Measurements from ENCODE around the gene TUBB2B. TPM values are rescaled to one million over a fixed set of nuclear protein-coding genes. Genes with fewer than 3 reads are reported as not detected.

Gene TUBB2B
- total and polyA plus RNA-seq, 12 donors, result 0.28 to 3.6 (median 0.94) TPM

DNA sequence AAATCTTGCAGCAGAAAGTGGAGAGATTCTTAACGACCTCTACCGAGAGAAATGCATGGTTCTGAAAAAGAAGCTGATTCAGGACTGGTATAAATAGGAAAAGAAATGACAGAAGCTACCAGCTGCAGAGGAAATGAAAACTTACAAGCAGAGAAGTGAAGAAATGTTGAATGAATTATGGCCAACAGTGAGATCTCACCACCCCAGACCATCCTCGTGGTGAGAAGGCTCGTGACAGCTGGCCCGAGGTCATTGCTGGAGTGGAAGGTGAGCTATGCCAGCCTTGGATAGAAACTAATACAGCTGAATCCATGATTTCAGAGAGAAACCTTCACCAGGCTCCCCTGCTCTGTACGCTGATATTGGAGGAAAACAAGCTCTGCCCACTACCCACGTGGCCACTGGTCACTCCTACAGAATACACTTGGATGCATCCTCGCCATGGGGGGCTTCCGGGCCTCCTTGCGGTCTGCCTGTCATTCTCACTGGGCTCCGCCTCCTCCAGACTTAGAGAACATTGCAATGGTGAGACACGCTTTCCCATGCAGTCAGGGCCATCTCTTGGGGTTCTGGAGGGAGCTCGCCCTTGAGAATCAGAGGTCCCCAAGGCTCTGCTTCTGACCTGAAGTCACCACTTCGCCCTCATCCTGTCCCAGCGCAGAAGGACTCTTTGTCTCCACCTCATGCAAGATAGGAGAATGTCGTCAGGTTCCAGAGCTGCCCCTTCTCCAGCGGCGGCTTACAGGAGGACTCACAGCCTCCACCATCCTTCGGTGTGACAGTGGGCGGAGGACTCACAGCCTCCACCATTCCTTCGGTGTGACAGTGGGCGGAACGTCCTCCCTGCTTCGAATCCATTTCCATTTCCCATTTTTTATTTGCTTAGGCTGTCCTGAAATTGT, 10.6 kb upstream of the TUBB2B start:
- Histone ChIP-seq H3K4me1 (no peaks in the 10 kb centered on the region), H3K36me3 (no peaks in the 10 kb centered on the region), H3K4me3 (no peak overlapping the region), H3K27me3 (peaks cover 0 to 58% (median 32%) of the 10 kb centered on the region in 7 donors), H3K27ac (no peak overlapping the region), H3K9me3 (no peaks in the 10 kb centered on the region)
- intact Hi-C loops (cut with DNase I), result no loop called here
- DNase-seq (no peak), ATAC-seq (peak in 4 of 8 donors; percentile 22 to 29 (median 26))
- 81 to 82% methylated on average over 24 of the region's 24 CpGs for WGBS, 2 donors
- TF ChIP-seq, protein P1, sequence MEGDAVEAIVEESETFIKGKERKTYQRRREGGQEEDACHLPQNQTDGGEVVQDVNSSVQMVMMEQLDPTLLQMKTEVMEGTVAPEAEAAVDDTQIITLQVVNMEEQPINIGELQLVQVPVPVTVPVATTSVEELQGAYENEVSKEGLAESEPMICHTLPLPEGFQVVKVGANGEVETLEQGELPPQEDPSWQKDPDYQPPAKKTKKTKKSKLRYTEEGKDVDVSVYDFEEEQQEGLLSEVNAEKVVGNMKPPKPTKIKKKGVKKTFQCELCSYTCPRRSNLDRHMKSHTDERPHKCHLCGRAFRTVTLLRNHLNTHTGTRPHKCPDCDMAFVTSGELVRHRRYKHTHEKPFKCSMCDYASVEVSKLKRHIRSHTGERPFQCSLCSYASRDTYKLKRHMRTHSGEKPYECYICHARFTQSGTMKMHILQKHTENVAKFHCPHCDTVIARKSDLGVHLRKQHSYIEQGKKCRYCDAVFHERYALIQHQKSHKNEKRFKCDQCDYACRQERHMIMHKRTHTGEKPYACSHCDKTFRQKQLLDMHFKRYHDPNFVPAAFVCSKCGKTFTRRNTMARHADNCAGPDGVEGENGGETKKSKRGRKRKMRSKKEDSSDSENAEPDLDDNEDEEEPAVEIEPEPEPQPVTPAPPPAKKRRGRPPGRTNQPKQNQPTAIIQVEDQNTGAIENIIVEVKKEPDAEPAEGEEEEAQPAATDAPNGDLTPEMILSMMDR (IDR thresholded peaks at IDR 0.05), result no peak

DNA sequence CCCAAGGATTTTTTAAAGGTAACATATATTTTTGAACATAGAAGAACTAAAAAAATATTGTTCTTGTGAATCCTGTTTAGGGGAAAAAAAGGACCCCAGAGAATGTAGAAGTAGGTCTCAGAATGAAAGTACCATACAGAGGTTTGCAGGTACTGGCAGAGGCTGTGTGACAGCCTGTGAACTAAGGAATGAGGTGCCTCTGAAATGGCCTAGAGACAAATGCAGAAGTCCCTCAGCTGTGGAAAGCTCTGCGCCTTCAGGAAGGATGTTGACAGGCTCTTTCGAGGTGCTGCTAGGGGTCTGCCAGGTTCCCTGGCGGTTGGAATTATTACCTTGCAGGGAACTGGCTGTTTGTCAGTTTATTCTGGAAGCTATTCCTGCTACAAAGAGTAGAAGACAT, 8.6 kb upstream of the TUBB2B start:
- ATAC-seq (no peak), DNase-seq (no peak)
- peaks cover 4 to 14% (median 9%) of the 10 kb centered on the region in 9 donors for H3K4me1 ChIP-seq
- H3K4me3 ChIP-seq, result no peak overlapping the region
- no peak overlapping the region for H3K27ac ChIP-seq
- peaks cover 0 to 78% (median 44%) of the 10 kb centered on the region in 7 donors for H3K27me3 ChIP-seq
- 65 to 68% methylated on average over 3 of the region's 3 CpGs for WGBS, 2 donors
- intact Hi-C loops (cut with DNase I), result no loop called here
- H3K36me3 ChIP-seq, result no peaks in the 10 kb centered on the region
- TF ChIP-seq, protein P1 (IDR thresholded peaks at IDR 0.05), result no peak
- no peaks in the 10 kb centered on the region for H3K9me3 ChIP-seq

DNA sequence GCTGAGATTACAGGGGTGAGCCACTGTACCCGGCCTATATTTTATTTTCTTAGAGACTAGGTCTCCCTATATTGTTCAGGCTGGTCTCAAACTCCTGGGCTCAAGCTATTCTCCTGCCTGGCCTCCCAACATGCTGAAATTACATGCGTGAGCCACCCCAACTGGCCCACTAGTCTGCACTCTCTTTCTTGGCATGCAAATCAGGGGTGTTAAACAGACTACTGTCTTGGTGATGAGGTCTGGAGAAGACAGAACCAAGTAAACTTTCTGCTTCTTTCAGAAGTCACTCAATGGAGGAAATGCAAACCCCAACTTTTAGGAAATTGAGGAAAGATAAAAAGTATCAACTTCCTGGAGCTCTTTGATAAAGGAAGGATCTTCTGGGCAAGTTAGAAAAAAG, 8.0 kb upstream of the TUBB2B start:
- no peaks in the 10 kb centered on the region for H3K36me3 ChIP-seq
- TF ChIP-seq, protein P1 (IDR thresholded peaks at IDR 0.05), result no peak
- no peak overlapping the region for H3K27ac ChIP-seq
- H3K27me3 ChIP-seq, result peaks cover 0 to 83% (median 48%) of the 10 kb centered on the region in 7 donors
- H3K4me3 ChIP-seq, result no peak overlapping the region
- ATAC-seq (no peak), DNase-seq (no peak)
- intact Hi-C loops (cut with DNase I), result no loop called here
- 92 to 95% methylated on average over 2 of the region's 2 CpGs for WGBS, 2 donors
- H3K9me3 ChIP-seq, result no peaks in the 10 kb centered on the region
- peaks cover 4 to 18% (median 10%) of the 10 kb centered on the region in 9 donors for H3K4me1 ChIP-seq

DNA sequence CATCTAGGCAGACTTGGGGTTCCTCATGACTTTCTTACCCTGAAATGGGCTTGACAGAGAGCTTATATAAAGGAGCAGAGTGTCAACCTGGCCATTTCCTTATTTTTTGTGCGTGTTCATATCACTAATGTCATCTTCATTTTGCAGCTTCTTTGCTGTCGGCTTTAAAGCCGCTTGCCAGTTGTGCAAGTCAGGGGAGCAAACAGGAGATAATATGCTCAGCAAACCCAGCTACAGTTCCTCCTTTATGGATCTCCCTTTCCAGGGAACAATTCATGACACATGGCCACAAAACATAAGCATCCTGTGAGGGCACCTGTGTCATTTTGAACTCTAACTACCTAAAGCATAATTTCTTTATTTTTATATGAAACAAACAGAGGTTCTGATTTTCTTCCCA, 6.5 kb upstream of the TUBB2B start:
- H3K4me1 ChIP-seq, result peaks cover 14 to 34% (median 21%) of the 10 kb centered on the region in 9 donors
- peaks cover 0 to 95% (median 64%) of the 10 kb centered on the region in 7 donors for H3K27me3 ChIP-seq
- TF ChIP-seq, protein P1 (IDR thresholded peaks at IDR 0.05), result no peak
- 83 to 88% methylated on average over 3 of the region's 3 CpGs for WGBS, 2 donors
- ATAC-seq (no peak), DNase-seq (no peak)
- H3K9me3 ChIP-seq, result no peaks in the 10 kb centered on the region
- H3K27ac ChIP-seq, result no peak overlapping the region
- intact Hi-C loops (cut with DNase I), result loop anchor here in 2 of 10 donors (5.0 kb wide), 1 partner anchor 72 kb away; no protein-coding TSS in a partner anchor
- no peak overlapping the region for H3K4me3 ChIP-seq
- H3K36me3 ChIP-seq, result no peaks in the 10 kb centered on the region
